H9 (cell line): ENCODE results near the gene UTP11. TPM values are rescaled to one million over a fixed set of nuclear protein-coding genes. Genes with fewer than 3 reads are reported as not detected.

Experiments used
- DNase-seq: peaks from one replicate; pipeline ENCODE4 v3.0.0-alpha.2; 2017
- H2AFZ ChIP-seq: one replicate; pipeline ENCODE4 v1.6.1; 2013; ENCODE audit warnings: mild to moderate bottlenecking, low read length, control low read depth, moderate library complexity
- H2AK5ac ChIP-seq: 2 replicates; pipeline ENCODE4 v1.6.1; 2013; ENCODE audit warnings: low read length, control low read depth, mixed read lengths; ENCODE audit not compliant: insufficient read length
- H2BK120ac ChIP-seq: one replicate; pipeline ENCODE4 v1.6.1; 2013; ENCODE audit warnings: low read depth, mild to moderate bottlenecking, low read length, control low read depth, inconsistent platforms; ENCODE audit not compliant: poor library complexity, severe bottlenecking
- H2BK12ac ChIP-seq: 2 replicates; pipeline ENCODE4 v1.6.1; 2013; ENCODE audit warnings: low read length, control low read depth, mixed read lengths, low read depth; ENCODE audit not compliant: insufficient read length
- H2BK15ac ChIP-seq: 2 replicates; pipeline ENCODE4 v1.6.1; 2013; ENCODE audit warnings: low read depth, low read length, control low read depth
- H2BK20ac ChIP-seq: one replicate; pipeline ENCODE4 v1.6.1; 2013; ENCODE audit warnings: low read depth, mild to moderate bottlenecking, low read length, control low read depth, inconsistent platforms; ENCODE audit not compliant: poor library complexity, severe bottlenecking
- H2BK5ac ChIP-seq: 2 replicates; pipeline ENCODE4 v1.6.1; 2013; ENCODE audit warnings: low read length, control low read depth, mixed read lengths; ENCODE audit not compliant: insufficient read length
- H3K14ac ChIP-seq: 2 replicates; pipeline ENCODE4 v1.6.1; 2013; ENCODE audit warnings: low read length, control low read depth; ENCODE audit not compliant: insufficient read depth
- H3K18ac ChIP-seq: 2 replicates; pipeline ENCODE4 v1.6.1; 2013; ENCODE audit warnings: low read depth, mild to moderate bottlenecking, mixed read lengths, low read length, control low read depth; ENCODE audit not compliant: insufficient read length
- H3K23ac ChIP-seq: 2 replicates; pipeline ENCODE4 v1.6.1; 2013; ENCODE audit warnings: low read length, control low read depth, mixed read lengths, low read depth; ENCODE audit not compliant: insufficient read length
- H3K23me2 ChIP-seq: 2 replicates; pipeline ENCODE4 v1.6.1; 2013; ENCODE audit warnings: low read depth, mild to moderate bottlenecking, mixed read lengths, low read length, control low read depth; ENCODE audit not compliant: insufficient read length, poor library complexity, severe bottlenecking
- H3K27ac ChIP-seq: 2 replicates; pipeline ENCODE4 v1.5.1; 2013; ENCODE audit warnings: low read length, control low read depth, mixed read lengths, low read depth; ENCODE audit not compliant: insufficient read length
- H3K27me3 ChIP-seq: 2 replicates; pipeline ENCODE4 v1.6.1; 2013; ENCODE audit warnings: low read length, control low read depth, inconsistent platforms; ENCODE audit not compliant: insufficient read depth
- H3K4ac ChIP-seq: 2 replicates; pipeline ENCODE4 v1.6.1; 2013; ENCODE audit warnings: low read depth, mild to moderate bottlenecking, control low read depth, inconsistent platforms, low read length, moderate library complexity
- H3K4me1 ChIP-seq: 2 replicates; pipeline ENCODE4 v1.6.1; 2013; ENCODE audit warnings: low read length, control low read depth, inconsistent platforms; ENCODE audit not compliant: insufficient read depth
- H3K4me2 ChIP-seq: 2 replicates; pipeline ENCODE4 v1.6.1; 2013; ENCODE audit warnings: low read length, control low read depth, mixed read lengths; ENCODE audit not compliant: insufficient read length, insufficient read depth
- H3K56ac ChIP-seq: 2 replicates; pipeline ENCODE4 v1.6.1; 2013; ENCODE audit warnings: low read depth, mild to moderate bottlenecking, mixed read lengths, low read length, control low read depth; ENCODE audit not compliant: insufficient read length
- H3K79me1 ChIP-seq: 2 replicates; pipeline ENCODE4 v1.6.1; 2013; ENCODE audit warnings: low read depth, mild to moderate bottlenecking, moderate library complexity, low read length, control low read depth, inconsistent platforms; ENCODE audit not compliant: insufficient read depth, poor library complexity, severe bottlenecking
- H3K79me2 ChIP-seq: 2 replicates; pipeline ENCODE4 v1.6.1; 2013; ENCODE audit warnings: low read length, control low read depth, inconsistent platforms; ENCODE audit not compliant: insufficient read depth
- H3K9ac ChIP-seq: 2 replicates; pipeline ENCODE4 v1.6.1; 2013; ENCODE audit warnings: low read length, control low read depth, mixed read lengths; ENCODE audit not compliant: insufficient read length; ENCODE audit errors: extremely low read depth
- H3K9me3 ChIP-seq: one replicate; pipeline ENCODE4 v1.6.1; 2013; ENCODE audit warnings: low read depth, low read length, inconsistent platforms; ENCODE audit not compliant: control insufficient read depth
- H3T11ph ChIP-seq: one replicate; pipeline ENCODE4 v1.6.1; 2013; ENCODE audit warnings: mild to moderate bottlenecking, low read length, control low read depth, inconsistent platforms
- H4K20me1 ChIP-seq: one replicate; pipeline ENCODE4 v1.6.1; 2013; ENCODE audit not compliant: control insufficient read depth, insufficient read length, insufficient read depth
- H4K5ac ChIP-seq: 2 replicates; pipeline ENCODE4 v1.6.1; 2013; ENCODE audit warnings: low read depth, mild to moderate bottlenecking, mixed read lengths, low read length, control low read depth; ENCODE audit not compliant: insufficient read length
- H4K8ac ChIP-seq: replicated peaks from 2 replicates; pipeline ENCODE4 v1.6.1; 2013; ENCODE audit warnings: low read length, control low read depth, mixed read lengths, low read depth; ENCODE audit not compliant: insufficient read length
- H4K91ac ChIP-seq: 2 replicates; pipeline ENCODE4 v1.6.1; 2013; ENCODE audit warnings: low read depth, mild to moderate bottlenecking, moderate library complexity, mixed read lengths, low read length, control low read depth; ENCODE audit not compliant: insufficient read length
- H3K27ac Mint-ChIP-seq, 3 experiments: 2 replicates in 2 of 3; 3 replicates in 1 of 3; pipeline ENCODE4 v1.8.0; 2020 to 2021; ENCODE audit warnings: mixed read lengths in 3 of 3, mild to moderate bottlenecking in 1 of 3, moderate library complexity in 1 of 3
- H3K27me3 Mint-ChIP-seq: 2 replicates; pipeline ENCODE4 v1.8.0; 2021; ENCODE audit warnings: low read depth, mild to moderate bottlenecking, moderate library complexity, mixed read lengths
- H3K36me3 Mint-ChIP-seq, 3 experiments: 2 replicates in 2 of 3; 3 replicates in 1 of 3; pipeline ENCODE4 v1.8.0; 2020 to 2021; ENCODE audit warnings: low read depth in 3 of 3, mixed read lengths in 3 of 3; ENCODE audit not compliant: insufficient read depth in 1 of 3
- H3K4me1 Mint-ChIP-seq, 2 experiments: 2 replicates each; pipeline ENCODE4 v1.8.0; 2020; ENCODE audit warnings: mixed read lengths in 2 of 2
- H3K4me3 Mint-ChIP-seq, 2 experiments: 2 replicates in 1 of 2; 3 replicates in 1 of 2; pipeline ENCODE4 v1.8.0; 2020 to 2021; ENCODE audit warnings: mild to moderate bottlenecking in 2 of 2, mixed read lengths in 2 of 2, moderate library complexity in 1 of 2
- H3K9me3 Mint-ChIP-seq, 2 experiments: 2 replicates in 1 of 2; 3 replicates in 1 of 2; pipeline ENCODE4 v1.8.0; 2020; ENCODE audit warnings: mild to moderate bottlenecking in 2 of 2, mixed read lengths in 2 of 2, moderate library complexity in 1 of 2
- CTCF ChIP-seq: fragments of 200-600 bp; sonication (generic); conservative IDR thresholded peaks from 3 replicates; pipeline ENCODE4 v1.8.0; 2021; ENCODE audit warnings: antibody characterized with exemption, mild to moderate bottlenecking
- WGBS: extraction: QIAGEN DNeasy Blood & Tissue Kit; methylation state at CpG from one replicate; pipeline ENCODE4 v1.1.7; 2013; ENCODE audit warnings: missing lambda C conversion rate, low lambda C conversion rate, mixed read lengths; ENCODE audit not compliant: insufficient read length; ENCODE audit errors: extremely low coverage; 5-methylcytosine and 5-hydroxymethylcytosine counted together
- total RNA-seq: library from RNA; stranded (reverse); gene quantifications from 2 replicates; pipeline ENCODE4 v1.2.1, GENCODE V29; 2021

Gene UTP11
- total RNA-seq, 1 experiment from 2014 or later, result 63.1 TPM

DNA sequence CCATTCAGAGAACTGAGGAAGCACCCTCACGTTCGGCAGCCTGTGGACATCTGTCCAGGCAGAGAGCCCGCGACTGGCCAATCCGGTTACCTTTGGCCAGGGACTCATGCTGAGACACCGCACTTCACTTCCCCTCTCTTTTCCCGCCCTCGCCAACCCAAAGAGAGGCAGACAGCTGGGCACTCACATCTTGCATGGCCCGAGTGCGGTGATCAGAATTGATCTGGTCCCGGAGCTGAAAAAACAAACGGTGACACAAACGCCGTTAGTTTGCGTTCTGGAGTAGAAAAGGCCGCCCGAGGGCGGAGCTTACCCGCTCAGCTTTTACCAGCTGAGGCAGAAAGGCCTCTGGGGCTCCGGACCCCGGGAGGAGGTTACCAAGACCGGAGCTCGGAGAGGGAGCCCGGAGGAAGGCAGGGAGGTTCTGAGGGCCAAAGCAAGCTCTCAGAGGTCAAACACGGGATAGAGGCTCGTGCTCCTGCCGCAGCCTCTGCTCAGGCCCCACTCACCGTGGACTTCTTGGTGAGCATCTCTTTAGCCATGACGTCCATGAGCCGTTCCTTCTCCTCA is 23.1 kb upstream of the UTP11 start:
- H3K14ac ChIP-seq, result peak overlapping the region; percentile 73; the same call in 1 of the 2 replicates
- no peak overlapping the region for H4K5ac ChIP-seq
- Mint-ChIP-seq H3K4me1 (peaks cover 12 to 15% of the 10 kb centered on the region in 2 experiments), H3K27me3 (no peaks in the 10 kb centered on the region), H3K4me3 (peak overlapping the region; percentile 97 to 98), H3K36me3 (peaks cover 19 to 40% (median 38%) of the 10 kb centered on the region in 3 experiments), H3K9me3 (no peaks in the 10 kb centered on the region; a peak in 2 of 5 replicates), H3K27ac (peak overlapping the region; percentile 94 to 95 (median 94))
- no peaks in the 10 kb centered on the region for H4K20me1 ChIP-seq
- no peak overlapping the region for H3K27ac ChIP-seq
- H2BK20ac ChIP-seq, result no peak overlapping the region
- H2AFZ ChIP-seq, result no peak overlapping the region
- H3K23me2 ChIP-seq, result peaks cover 5% of the 10 kb centered on the region
- H3K18ac ChIP-seq, result peak overlapping the region; percentile 28
- no peak overlapping the region for H3K23ac ChIP-seq
- DNase-seq, result peak; percentile 57
- H3K79me1 ChIP-seq, result peaks cover 9% of the 10 kb centered on the region
- H3K9me3 ChIP-seq, result no peaks in the 10 kb centered on the region
- no peak overlapping the region for H2BK12ac ChIP-seq
- peak overlapping the region; percentile 90 for H3K9ac ChIP-seq
- H2AK5ac ChIP-seq, result no peak overlapping the region
- TF ChIP-seq CTCF, result no peak
- no CpG with 5 or more reads among the region's 30 CpGs for WGBS
- no peaks in the 10 kb centered on the region; the same call in 1 of the 2 replicates for H3K4me1 ChIP-seq
- H3K4ac ChIP-seq, result no peak overlapping the region
- H3K56ac ChIP-seq, result no peak overlapping the region
- H2BK120ac ChIP-seq, result no peak overlapping the region
- no peak overlapping the region for H4K91ac ChIP-seq
- H3T11ph ChIP-seq, result no peak overlapping the region
- H4K8ac ChIP-seq, result no peak overlapping the region
- peak overlapping the region; percentile 62 for H3K4me2 ChIP-seq
- peaks cover 1% of the 10 kb centered on the region; the same call in 1 of the 2 replicates for H3K79me2 ChIP-seq
- H3K27me3 ChIP-seq, result no peaks in the 10 kb centered on the region
- H2BK15ac ChIP-seq, result no peak overlapping the region
- H2BK5ac ChIP-seq, result no peak overlapping the region
